HG03066 (cell line): ENCODE measurements around the gene ENO1.

Experiments
- ATAC-seq: cut with Tn5 transposase; IDR thresholded peaks from one replicate; pipeline ENCODE4 v1.9.1; 2021; ENCODE audit warnings: low read depth; ENCODE audit not compliant: unreplicated experiment

The ENO1 gene

DNA sequence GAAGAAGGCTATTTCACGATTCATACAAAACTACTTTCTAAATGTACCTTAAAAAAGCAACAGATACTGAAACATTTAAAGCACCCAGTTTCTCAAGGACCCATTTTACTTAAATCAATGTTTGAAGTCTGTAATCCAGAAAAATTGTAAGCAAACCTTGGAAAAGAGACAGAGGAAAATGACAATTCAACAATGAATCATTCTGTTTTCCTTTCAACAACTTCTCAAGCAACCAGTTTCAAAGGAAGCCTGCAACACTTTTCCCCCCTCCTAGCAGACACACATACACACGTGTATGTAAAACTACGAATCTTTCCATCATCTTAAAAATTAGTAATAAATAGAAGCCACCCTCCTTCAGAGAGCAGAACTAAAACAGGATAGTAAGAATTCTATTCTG is 62.2 kb downstream of the ENO1 start:
- ATAC-seq = no peak

DNA sequence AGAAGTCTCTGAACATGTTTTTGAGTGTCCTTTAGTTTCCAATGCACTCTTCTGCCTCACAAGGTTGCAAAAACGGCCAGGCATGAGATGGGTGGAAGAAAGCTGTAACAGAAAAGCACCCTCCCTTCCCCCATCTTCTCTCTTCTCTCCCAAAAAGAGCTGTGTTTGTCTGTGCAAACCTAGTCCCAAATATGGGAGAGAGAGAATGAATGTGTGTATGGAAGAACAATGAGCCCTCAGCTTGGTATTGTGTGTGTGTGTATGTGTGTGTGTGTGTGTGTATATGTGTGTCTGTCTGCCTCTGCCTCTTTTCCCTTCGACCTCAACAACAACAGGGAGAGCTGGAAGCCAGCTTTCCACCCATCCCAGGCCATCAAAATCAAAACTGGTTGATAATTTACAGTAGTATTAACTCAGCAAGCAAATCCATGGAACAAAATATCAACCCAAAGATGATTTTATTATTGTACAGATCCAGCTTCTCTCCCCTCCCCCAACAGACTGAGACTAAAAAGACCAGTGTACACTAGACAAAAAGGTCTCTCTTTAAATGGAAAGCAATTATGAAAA is 62.8 kb downstream of the ENO1 start:
- ATAC-seq = no peak

GRCh38 chr1:8814865-8815264 is 63.6 kb downstream of the ENO1 start:
- no peak for ATAC-seq

DNA sequence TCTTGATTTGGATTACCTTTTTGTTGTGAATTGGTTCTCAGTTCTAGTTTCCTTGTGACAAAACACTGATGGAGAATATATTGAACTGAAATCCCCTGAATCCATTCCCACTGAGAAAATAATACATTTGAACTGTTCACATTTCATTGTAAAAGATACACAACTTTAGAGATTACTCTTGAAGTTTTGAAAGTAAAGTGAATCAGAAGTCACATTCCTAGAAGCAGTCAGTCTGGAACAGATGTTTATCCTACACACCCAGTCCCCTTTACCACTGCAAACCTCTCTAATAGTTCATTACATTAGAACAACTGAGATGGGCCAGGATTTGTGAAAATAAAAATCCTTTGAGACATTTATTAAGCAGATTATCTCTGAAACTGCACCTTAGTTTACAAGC is 64.5 kb downstream of the ENO1 start:
- ATAC-seq = no peak

DNA sequence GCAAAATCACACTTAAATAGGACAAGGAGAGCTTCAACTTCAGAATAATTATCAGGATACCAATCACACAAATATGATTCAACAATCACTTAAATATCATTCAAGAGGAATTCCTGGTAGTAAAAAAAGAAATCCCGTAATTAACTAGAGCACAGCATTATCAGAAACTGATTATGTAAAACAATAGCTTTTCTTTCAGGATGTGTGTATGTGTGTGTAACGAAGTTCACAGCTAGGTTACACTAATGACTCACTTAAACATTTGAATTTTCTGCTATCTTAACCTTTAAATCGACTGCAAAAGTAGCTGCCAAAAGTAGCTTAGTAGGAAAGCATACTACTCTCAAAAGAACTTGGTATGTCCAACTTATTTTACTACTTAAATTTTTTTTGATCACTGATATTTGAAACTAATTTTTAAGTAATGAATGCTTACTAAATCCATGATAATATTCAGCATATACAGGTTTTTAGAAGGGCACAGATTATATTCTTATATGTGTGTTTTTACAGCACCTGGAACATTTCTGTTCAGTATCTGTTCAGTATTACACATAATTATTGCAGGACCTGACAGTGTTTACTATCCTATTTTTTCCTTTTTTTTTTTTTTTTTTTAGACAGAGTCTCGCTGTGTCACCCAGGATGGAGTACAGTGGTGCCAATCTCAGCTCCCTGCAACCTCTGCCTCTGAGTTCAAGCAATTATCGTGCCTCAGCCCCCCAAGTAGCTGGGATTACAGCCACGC is 65.3 kb downstream of the ENO1 start:
- no peak for ATAC-seq

DNA sequence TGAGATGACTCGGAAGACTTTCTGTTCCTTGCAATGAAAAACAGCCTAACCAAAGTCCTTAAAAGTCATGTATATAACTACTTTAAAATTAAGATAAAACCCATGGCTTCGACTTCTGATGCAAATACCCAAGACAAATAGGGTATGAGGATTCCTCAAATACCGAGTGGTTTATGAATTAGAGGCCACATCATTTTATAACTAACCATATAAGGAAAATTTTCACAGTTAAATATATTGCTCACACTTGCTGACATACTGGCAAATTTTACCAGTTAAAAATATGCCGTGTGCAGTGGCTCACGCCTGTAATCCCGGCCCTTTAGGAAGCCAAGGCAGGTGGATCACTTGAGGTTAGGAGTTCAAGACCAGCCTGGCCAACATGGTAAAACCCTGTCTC is 66.4 kb downstream of the ENO1 start:
- no peak for ATAC-seq
